Dendritic cell treated with granulocyte-macrophage colony-stimulating factor and Interleukin-4, amounts not matched to agents 40 ng/mL and 50 ng/mL, for 4 days (primary cell): ENCODE results near the gene LSM12.
A peak's percentile ranks its signal among the peaks of the same experiment; 100 is the strongest.

Experiments used
- H3K27ac Mint-ChIP-seq: one replicate; pipeline ENCODE4 v1.8.0; 2022; ENCODE audit warnings: mild to moderate bottlenecking, mixed read lengths
- H3K27me3 Mint-ChIP-seq: one replicate; pipeline ENCODE4 v1.8.0; 2022; ENCODE audit warnings: mild to moderate bottlenecking, mixed read lengths
- H3K36me3 Mint-ChIP-seq: one replicate; pipeline ENCODE4 v1.8.0; 2022; ENCODE audit warnings: low read depth, mixed read lengths
- H3K4me1 Mint-ChIP-seq: one replicate; pipeline ENCODE4 v1.8.0; 2022; ENCODE audit warnings: low read depth, mixed read lengths
- H3K4me3 Mint-ChIP-seq: one replicate; pipeline ENCODE4 v1.8.0; 2022; ENCODE audit warnings: mild to moderate bottlenecking, moderate library complexity, mixed read lengths
- H3K9me3 Mint-ChIP-seq: one replicate; pipeline ENCODE4 v1.8.0; 2022; ENCODE audit warnings: mixed read lengths
- intact Hi-C: fragments of 100-400 bp; cut with micrococcal nuclease; formaldehyde crosslinking; loops from one replicate; pipeline ENCODE4 v1.15.0; 2022

The LSM12 gene

DNA sequence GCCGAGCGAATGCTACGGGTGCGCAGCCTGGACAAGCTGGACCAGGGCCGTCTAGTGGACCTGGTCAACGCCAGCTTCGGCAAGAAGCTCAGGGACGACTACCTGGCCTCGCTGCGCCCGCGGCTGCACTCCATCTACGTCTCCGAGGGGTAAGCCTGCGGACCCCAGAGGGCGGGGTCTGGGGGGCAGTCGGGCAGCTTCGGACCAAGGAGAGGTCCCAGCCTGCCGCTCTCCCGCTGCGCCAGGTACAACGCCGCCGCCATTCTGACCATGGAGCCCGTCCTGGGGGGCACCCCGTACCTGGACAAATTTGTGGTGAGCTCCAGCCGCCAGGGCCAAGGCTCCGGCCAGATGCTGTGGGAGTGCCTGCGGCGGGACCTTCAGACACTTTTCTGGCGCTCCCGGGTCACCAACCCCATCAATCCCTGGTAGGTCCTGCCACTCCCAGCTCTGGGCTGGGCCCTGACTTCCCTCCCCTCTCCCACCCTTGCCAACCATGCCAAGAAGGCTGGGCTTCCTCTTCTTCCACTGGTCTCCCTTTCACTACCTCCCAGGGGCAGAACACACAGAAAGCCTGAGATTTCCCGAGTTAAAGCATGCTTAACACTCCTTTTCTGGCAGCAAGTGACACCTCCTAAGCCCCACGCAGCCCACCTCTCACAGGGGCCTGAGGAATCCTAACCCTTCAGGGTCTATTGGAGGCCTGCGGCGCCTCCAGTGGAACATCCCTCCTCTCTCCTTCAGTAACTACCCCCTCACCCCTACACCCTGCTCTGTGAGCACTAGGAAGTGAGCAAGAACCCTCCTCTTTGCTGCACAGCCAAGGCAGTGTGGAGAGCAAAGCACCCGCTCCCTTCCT, 58.9 kb downstream of the LSM12 start:
- peaks cover 34% of the 10 kb centered on the region for H3K27me3 Mint-ChIP-seq
- peaks cover 47% of the 10 kb centered on the region for H3K36me3 Mint-ChIP-seq
- peak overlapping the region; percentile 84 for H3K4me3 Mint-ChIP-seq
- intact Hi-C loops: loop anchor here (2.0 kb wide), 1 partner anchor 63 kb away; the partner anchor contains the start of gene G6PC3
- peaks cover 70% of the 10 kb centered on the region for H3K4me1 Mint-ChIP-seq
- no peaks in the 10 kb centered on the region for H3K9me3 Mint-ChIP-seq
- peak overlapping the region; percentile 84 for H3K27ac Mint-ChIP-seq

DNA sequence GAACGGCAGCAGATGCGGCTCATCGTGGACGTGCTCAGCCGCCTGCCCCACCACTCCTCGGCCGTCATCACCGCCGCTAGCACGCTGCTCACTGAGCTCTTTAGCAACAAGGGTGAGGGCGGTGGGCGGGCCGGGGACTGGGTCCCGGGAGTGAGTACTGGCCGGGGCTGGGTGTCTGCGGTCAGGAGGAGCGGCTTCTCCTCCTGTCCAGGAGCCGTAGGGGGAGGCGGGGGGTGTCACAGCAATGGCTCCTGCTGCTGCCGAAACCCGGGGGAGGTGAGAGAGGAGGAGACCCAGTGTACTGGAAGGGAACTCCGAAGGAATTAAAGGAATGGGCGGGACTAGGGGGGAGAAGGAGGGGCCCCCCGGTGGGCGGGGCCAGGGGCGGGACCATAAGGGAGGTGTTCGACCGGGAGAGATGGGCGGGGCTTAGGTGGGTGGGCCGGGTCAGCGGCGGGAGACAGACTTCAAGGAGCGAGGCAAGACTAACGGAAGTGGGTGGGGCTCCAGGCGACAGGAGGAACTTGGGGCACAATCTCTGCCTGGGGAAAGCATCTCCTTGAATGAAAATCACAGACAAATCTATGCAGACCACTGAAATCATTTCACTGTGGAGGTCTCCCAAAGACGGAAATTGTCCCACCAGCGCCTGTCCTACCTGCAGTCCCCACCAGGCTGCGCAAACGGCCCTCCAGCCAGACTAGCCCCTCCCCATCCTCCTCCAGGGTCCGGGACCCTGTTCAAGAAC, 59.7 kb downstream of the LSM12 start:
- Mint-ChIP-seq H3K4me3 (peak overlapping the region; percentile 84), H3K9me3 (no peaks in the 10 kb centered on the region), H3K4me1 (peaks cover 70% of the 10 kb centered on the region), H3K27me3 (peaks cover 42% of the 10 kb centered on the region), H3K36me3 (peaks cover 39% of the 10 kb centered on the region), H3K27ac (peak overlapping the region; percentile 84)
- intact Hi-C loops: loop anchor here (2.0 kb wide), 1 partner anchor 64 kb away; the partner anchor contains the start of gene G6PC3

DNA sequence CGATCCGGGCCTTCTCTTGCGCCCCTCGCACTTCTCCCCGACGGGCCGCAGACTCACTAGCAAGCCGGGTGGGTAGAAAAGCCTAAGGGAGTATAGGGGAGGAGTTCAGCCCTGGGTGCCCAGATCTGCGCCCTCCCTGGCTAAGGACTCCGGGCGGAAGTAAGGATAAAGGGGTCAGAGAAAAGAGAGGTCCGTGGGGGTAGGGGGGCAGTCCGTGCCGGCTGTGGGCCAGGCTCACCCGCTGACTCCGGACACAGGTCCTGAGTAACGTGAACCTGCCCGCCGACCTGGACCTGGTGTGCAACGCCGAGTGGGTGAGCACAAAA, 60.2 kb downstream of the LSM12 start:
- peaks cover 65% of the 10 kb centered on the region for H3K4me1 Mint-ChIP-seq
- intact Hi-C loops: loop anchor here (2.0 kb wide), 1 partner anchor 65 kb away; the partner anchor contains the start of gene G6PC3

DNA sequence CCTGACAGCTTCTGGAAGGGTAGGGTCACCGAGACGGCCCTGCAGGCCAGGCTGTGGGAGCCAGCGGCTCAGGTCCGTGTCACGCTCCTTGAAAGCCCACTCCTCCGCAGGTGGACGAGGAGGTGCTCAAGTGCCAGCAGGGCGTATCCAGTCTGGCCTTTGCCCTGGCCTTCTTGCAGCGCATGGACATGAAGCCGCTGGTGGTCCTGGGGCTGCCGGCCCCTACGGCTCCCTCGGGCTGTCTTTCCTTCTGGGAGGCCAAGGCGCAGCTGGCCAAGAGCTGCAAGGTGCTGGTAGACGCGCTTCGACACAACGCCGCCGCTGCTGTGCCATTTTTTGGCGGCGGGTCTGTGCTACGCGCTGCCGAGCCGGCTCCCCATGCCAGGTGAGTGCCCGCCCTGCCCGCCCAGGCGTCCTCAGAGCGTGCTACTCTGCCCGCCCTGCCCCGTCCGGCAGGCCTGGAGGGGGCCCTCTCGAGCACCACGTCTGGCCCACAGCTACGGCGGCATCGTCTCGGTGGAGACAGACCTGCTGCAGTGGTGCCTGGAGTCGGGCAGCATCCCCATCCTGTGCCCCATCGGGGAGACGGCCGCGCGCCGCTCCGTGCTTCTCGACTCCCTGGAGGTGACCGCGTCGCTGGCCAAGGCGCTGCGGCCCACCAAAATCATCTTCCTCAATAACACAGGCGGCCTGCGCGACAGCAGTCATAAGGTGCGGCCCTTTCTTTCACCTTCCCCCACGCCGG, 60.8 kb downstream of the LSM12 start:
- H3K4me1 Mint-ChIP-seq: peaks cover 59% of the 10 kb centered on the region
- peak overlapping the region; percentile 84 for H3K4me3 Mint-ChIP-seq
- H3K9me3 Mint-ChIP-seq: no peaks in the 10 kb centered on the region
- peaks cover 52% of the 10 kb centered on the region for H3K27me3 Mint-ChIP-seq
- peak overlapping the region; percentile 84 for H3K27ac Mint-ChIP-seq
- peaks cover 28% of the 10 kb centered on the region for H3K36me3 Mint-ChIP-seq
- intact Hi-C loops: loop anchor here (2.0 kb wide), 1 partner anchor 65 kb away; the partner anchor contains the start of gene G6PC3

More for the DNA sequence above, 60.2 kb downstream of the LSM12 start:
- no peaks in the 10 kb centered on the region for H3K9me3 Mint-ChIP-seq
- H3K27me3 Mint-ChIP-seq: peaks cover 47% of the 10 kb centered on the region
- peaks cover 33% of the 10 kb centered on the region for H3K36me3 Mint-ChIP-seq
- H3K4me3 Mint-ChIP-seq: peak overlapping the region; percentile 84
- H3K27ac Mint-ChIP-seq: peak overlapping the region; percentile 84

DNA sequence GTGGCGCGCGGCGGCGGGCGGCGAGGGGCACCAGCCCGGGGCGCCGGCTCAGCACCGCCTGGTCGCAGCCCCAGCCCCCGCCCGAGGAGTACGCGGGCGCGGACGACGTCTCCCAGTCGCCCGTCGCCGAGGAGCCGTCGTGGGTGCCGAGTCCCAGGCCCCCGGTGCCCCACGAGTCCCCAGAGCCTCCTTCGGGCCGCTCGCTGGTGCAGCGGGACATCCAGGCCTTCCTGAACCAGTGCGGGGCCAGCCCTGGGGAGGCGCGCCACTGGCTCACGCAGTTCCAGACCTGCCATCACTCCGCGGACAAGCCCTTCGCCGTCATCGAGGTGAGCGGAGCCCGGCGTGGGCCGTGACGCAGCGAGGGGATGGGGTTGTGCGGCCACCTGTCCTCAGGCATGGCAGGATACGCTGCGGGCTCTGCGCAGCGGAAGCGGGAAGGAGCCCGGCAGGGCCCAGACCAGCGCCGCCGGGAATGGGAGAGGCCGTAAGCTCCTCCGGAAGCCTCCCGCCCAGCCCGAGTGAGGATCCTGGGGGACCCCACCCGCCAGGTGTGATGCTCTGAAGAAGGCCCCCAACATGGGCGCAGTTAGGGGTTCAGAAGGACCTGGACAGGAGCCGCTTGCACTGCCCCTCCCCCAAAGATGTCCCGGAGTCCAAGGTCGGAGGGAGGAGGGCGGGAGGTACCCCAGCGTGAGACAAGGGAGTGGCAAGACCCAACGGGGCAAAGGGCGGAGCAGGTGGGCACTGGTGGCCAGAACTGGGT, 61.5 kb downstream of the LSM12 start:
- Mint-ChIP-seq H3K9me3 (no peaks in the 10 kb centered on the region), H3K27ac (peak overlapping the region; percentile 43), H3K27me3 (peaks cover 58% of the 10 kb centered on the region), H3K36me3 (peaks cover 20% of the 10 kb centered on the region), H3K4me3 (peak overlapping the region; percentile 58), H3K4me1 (peaks cover 52% of the 10 kb centered on the region)
- intact Hi-C loops: no loop called here

DNA sequence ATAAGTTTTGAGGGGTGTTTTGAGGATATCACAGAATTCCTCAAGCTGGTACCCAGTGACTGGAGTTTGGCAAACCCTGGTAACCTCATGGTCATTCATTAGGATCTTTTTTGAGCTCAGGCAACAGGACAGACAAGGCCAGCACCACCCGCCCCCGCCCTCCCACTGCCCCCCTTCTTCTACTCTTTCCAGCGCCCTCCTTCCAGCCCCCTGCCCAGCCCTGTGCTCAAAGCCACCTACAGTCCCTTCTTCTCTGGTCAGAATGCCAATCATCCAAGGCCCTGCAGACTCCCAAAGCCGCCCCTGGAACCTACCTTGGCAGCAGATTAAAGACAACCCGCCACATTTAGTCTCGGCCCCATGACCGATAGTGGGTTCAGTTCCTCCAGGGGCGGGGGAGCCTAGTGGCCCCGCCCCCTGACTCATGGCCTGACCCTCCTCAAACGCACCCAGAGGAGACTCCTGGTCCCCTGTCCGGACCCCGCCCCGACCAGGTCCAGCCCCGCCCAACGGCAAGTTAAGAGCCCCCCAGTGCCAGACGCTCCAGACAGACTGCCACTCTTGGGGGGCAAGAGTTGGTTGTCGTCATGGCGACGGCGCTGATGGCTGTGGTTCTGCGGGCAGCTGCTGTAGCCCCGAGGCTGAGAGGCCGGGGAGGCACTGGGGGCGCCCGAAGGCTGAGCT, 62.3 kb downstream of the LSM12 start, which contains the start of gene NAGS:
Gene NAGS, plus strand, starts transcription at position 546 of the 684 bp plus-strand sequence. Its CDS starts 42 bp downstream, at position 588.
- intact Hi-C loops: no loop called here
- Mint-ChIP-seq H3K4me1 (peaks cover 47% of the 10 kb centered on the region), H3K27me3 (peaks cover 63% of the 10 kb centered on the region), H3K27ac (peak within 1 kb of the TSS; percentile 43), H3K4me3 (peak within 1 kb of the TSS; percentile 58), H3K36me3 (peaks cover 13% of the 10 kb centered on the region), H3K9me3 (no peaks in the 10 kb centered on the region)

DNA sequence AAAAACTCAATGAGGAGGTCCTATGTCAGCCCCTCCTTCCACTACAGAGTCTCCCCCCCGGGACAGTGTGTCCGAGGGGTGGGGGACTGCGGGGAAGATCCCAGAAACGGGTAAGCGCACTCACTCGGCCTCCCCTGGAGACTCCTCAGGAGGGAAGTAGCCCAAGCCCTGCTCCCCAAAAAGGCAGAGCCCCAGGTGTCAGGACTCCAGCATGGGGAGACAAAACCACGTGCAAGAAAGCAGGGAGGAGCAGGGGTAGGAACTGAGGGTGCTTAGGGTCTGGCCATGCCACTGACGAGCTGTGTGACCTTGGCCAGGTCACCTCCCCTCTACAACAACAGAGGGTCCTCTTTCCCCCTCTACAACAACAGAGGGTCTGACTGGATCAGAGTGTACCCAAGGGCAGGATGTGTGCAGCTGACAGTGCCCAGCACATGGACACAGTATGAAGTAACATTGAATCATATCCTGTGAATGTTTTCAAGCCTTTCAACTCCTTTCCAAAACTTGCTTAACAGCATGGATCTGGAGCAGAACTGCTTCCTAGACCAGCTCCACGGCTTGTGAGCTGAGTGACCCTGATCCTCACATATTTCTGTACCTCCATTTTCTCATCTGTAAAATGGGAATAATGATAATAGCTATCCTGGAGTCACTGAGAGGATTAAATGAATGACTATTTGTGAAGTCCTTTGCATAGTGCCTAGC, 64.2 kb downstream of the LSM12 start:
- intact Hi-C loops: no loop called here
- H3K27ac Mint-ChIP-seq: no peak overlapping the region
- H3K9me3 Mint-ChIP-seq: no peaks in the 10 kb centered on the region
- H3K27me3 Mint-ChIP-seq: peaks cover 71% of the 10 kb centered on the region
- peaks cover 37% of the 10 kb centered on the region for H3K4me1 Mint-ChIP-seq
- H3K4me3 Mint-ChIP-seq: no peak overlapping the region
- no peaks in the 10 kb centered on the region for H3K36me3 Mint-ChIP-seq

DNA sequence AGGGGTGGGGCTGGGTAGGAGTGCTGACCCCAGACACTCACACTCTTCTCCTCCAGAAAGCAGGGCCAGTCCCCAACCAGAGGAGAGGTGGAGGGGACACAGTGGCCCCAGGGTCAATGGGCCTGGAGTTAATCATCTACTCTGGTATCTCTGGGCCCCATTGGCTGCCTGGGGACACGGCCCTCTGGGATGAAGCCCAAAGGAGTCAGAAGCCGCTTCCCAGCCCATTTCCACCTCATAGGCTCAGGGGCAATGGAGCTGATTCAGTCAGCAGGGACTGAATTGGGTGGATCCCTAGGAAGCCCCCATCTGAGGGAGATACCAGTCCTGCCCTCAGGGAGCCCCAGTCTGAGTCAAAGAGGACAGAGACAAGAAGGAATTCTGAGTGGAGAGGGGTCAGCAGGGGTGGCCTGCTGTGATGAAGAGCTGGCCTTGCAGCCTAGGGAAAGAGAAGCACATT, 65.0 kb downstream of the LSM12 start:
- Mint-ChIP-seq H3K4me1 (peaks cover 33% of the 10 kb centered on the region), H3K27me3 (peaks cover 69% of the 10 kb centered on the region), H3K36me3 (no peaks in the 10 kb centered on the region), H3K4me3 (no peak overlapping the region), H3K9me3 (no peaks in the 10 kb centered on the region), H3K27ac (no peak overlapping the region)
- intact Hi-C loops: no loop called here

DNA sequence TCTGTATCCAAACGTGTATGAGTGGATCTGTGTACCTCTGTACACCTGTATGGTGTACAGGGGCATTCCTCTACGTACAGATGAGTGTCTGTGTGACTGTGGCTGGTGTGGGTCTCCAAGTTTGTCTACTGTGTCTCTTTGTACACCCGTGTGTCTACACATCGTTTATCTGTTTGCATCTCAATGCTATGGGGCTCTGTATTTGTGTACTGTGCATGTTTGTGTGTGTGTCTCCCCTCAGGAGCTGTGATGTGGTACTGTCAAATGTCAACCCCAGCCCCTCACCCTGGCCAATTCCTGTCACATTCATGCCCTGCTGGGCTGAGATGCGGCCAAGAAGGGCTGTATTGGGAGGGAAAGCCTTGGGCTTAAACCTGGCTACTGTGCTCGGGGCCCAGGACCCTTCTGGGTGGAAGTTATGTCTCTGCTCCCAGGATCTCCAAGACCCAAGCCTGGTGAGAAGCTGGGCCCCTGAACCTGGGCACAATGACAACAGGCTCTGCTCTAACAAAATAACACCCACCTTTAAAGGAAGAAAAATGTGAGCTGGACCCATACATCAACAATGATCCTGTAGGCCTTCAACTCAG, 65.5 kb downstream of the LSM12 start:
- intact Hi-C loops: no loop called here
- Mint-ChIP-seq H3K27ac (no peak overlapping the region), H3K4me3 (no peak overlapping the region), H3K9me3 (no peaks in the 10 kb centered on the region), H3K36me3 (no peaks in the 10 kb centered on the region), H3K27me3 (peaks cover 64% of the 10 kb centered on the region), H3K4me1 (peaks cover 28% of the 10 kb centered on the region)

DNA sequence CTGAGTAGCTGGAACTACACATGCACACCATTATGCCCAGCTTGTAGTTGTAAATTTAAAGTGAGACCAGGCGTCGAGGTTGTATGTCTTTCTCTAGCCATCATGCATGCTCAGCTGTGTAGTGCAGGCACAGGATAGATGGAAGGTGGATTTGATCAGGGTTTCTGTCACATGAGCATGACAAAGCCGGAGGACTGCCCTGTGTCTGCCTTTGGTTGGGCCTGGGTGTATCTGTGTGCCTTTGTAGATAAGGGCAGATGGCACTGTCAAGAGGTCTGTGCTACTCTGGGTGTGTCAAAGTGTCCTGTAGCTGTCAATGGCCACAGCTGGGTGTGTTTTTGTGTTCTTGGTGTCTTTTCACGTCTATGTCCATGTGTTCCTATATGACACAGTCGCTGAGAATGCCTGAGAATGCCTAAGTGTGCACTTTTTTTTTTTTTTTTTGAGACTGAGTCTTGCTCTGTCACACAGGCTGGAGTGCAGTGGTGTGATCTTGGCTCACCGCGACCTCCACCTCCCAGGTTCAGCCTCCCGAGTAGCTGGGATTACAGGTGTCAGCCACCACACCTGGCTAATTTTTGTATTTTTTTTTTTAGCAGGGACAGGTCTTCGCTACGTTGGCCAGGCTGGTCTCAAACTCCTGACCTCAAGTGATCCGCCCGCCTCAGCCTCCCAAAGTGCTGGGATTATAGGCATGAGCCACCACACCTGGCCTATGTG, 66.2 kb downstream of the LSM12 start:
- no peaks in the 10 kb centered on the region for H3K9me3 Mint-ChIP-seq
- H3K4me1 Mint-ChIP-seq: peaks cover 24% of the 10 kb centered on the region
- peaks cover 57% of the 10 kb centered on the region for H3K27me3 Mint-ChIP-seq
- H3K4me3 Mint-ChIP-seq: no peak overlapping the region
- H3K36me3 Mint-ChIP-seq: no peaks in the 10 kb centered on the region
- no peak overlapping the region for H3K27ac Mint-ChIP-seq
- intact Hi-C loops: no loop called here

DNA sequence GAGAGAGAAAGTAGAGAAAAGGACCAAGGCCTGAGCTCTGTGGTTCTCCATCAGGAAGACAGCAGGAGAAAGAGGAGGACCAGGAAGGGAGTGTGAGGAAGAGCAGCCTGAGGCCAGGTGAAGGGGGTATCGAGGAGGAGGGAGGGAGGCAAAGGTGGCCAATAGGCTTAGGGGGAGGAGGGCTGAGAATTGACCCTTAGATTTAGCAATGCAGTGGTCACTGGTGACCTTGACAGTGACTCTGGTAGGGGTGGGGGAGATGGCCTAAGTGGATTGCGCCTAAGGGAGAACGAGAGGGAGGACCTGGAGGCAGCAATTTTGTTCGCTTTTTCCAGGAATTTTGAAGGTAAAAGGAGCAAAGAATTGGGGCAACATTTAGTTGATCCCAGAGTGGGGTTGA, 67.4 kb downstream of the LSM12 start:
- Mint-ChIP-seq H3K36me3 (no peaks in the 10 kb centered on the region), H3K9me3 (no peaks in the 10 kb centered on the region), H3K4me1 (peaks cover 19% of the 10 kb centered on the region), H3K4me3 (no peak overlapping the region), H3K27ac (no peak overlapping the region), H3K27me3 (peaks cover 46% of the 10 kb centered on the region)
- intact Hi-C loops: no loop called here
